Measurements from ENCODE around the gene EPB41L4B.
"Not testable (repeated sequence)": the region's sequence is repeated elsewhere in the genome, so short reads cannot be mapped to it uniquely, and the experiment has no call there.

The EPB41L4B gene

DNA sequence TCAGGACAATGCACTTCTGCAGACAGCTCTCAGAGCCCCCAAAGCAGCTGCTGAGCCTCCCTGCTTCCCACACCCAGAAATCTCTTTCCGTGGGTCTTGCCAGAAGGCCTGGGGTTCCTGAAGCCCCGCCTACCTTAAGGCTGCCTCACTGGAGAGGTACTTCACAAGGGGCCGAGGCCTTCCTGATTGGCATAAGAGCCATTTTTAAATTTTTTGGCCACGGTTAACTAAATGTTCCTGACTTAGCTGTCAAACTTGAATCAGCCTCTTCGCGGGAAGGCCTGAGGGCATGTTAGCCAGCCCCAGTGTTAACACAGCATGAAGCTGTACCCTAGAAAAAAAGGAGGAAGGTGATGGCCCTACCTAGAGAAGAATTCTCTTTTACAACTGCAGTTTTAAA lies 20.7 kb upstream of the EPB41L4B start:
- POLR2A ChIA-PET = no interaction called here

DNA sequence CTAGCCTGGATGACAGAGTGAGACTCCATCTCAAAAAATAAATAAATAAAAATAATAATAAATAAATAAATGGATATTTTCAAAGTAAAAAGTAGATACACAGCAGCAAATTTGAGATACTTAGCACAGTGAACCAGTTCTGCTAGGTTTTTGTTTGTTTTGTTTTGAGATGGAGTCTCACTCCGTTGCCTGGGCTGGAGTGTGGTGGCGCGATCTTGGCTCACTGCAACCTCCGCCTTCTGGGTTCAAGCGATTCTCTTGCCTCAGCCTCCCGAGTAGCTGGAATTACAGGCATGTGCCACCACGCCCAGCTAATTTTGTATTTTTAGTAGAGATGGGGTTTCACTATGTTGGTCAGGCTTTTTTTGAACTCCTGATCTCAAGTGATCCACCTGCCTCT lies 20.1 kb upstream of the EPB41L4B start:
- H3K36me3 ChIP-seq (ENCODE audit: control insufficient read depth in 2 of 2, insufficient read depth in 1 of 2, low read length in 2 of 2); H3K4me1 ChIP-seq (ENCODE audit: control insufficient read depth, insufficient read depth, low read length); H3K9me3 ChIP-seq (ENCODE audit: control insufficient read depth, insufficient read depth, low read depth, low read length); H3K27ac ChIP-seq (ENCODE audit: extremely low read depth, low read depth, low read length); POLR2A ChIA-PET; H3K4me3 ChIP-seq (ENCODE audit: low read depth, low read length): not testable (repeated sequence)
- CTCF ChIA-PET = interaction anchor here (1.0 kb wide), 1 partner anchor 181 kb away, joined by 8 read pairs; no protein-coding TSS in a partner anchor

More for the DNA sequence above, 20.7 kb upstream of the EPB41L4B start:
- no peak overlapping the region for H3K27ac ChIP-seq (ENCODE audit: extremely low read depth, low read depth, low read length)
- no peaks in the 10 kb centered on the region for H3K4me1 ChIP-seq (ENCODE audit: control insufficient read depth, insufficient read depth, low read length)
- H3K9me3 ChIP-seq (ENCODE audit: control insufficient read depth, insufficient read depth, low read depth, low read length) = no peaks in the 10 kb centered on the region
- TF ChIP-seq ZNF529 (tag by site-specific recombination; IDR thresholded peaks at IDR 0.05; ENCODE audit: insufficient replicate concordance) (no peak), ZBTB7A (tag by site-specific recombination; IDR thresholded peaks at IDR 0.05; ENCODE audit: low read depth) (no peak)
- CTCF ChIA-PET = interaction anchor here (0.6 to 1.0 kb wide), 4 partner anchors 60 to 791 kb away, joined by 3 to 8 read pairs (median 3); no protein-coding TSS in a partner anchor
- no peak overlapping the region for H3K4me3 ChIP-seq (ENCODE audit: low read depth, low read length)
- H3K36me3 ChIP-seq (ENCODE audit: control insufficient read depth in 2 of 2, insufficient read depth in 1 of 2, low read length in 2 of 2) = no peaks in the 10 kb centered on the region

GRCh38 chr9:109336409-109336808 lies 15.6 kb upstream of the EPB41L4B start:
- H3K4me3 ChIP-seq (ENCODE audit: low read depth, low read length) = no peak overlapping the region
- POLR2A ChIA-PET = no interaction called here

DNA sequence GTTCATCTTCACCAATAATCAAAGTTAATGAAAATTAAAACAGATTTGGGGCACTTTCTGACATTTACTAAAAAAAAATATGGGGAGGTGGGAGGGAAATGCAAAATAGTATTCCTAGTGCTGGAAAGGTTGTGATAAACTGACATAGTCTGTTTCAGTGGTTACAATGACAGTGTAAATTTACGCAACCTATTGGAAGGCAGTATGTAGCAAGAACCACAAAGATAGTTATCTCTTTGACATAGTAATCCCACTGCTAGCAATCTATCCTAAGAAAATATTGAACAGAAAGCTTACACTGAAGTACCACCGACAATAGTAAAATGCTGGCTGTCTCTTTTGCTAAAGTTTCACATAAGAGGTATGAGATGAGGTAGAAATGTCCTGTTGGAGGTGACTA lies 15.1 kb upstream of the EPB41L4B start:
- POLR2A ChIA-PET = no interaction called here
- Histone ChIP-seq H3K27ac (ENCODE audit: extremely low read depth, low read depth, low read length) (no peak overlapping the region), H3K4me3 (ENCODE audit: low read depth, low read length) (no peak overlapping the region), H3K9me3 (ENCODE audit: control insufficient read depth, insufficient read depth, low read depth, low read length) (no peaks in the 10 kb centered on the region), H3K36me3 (ENCODE audit: control insufficient read depth in 2 of 2, insufficient read depth in 1 of 2, low read length in 2 of 2) (no peaks in the 10 kb centered on the region), H3K4me1 (ENCODE audit: control insufficient read depth, insufficient read depth, low read length) (no peaks in the 10 kb centered on the region)
- CTCF ChIA-PET = no interaction called here
- no peak for TF ChIP-seq BCL11B (tag by site-specific recombination; IDR thresholded peaks at IDR 0.05; ENCODE audit: low read depth)
- TF ChIP-seq OSR2 (tag by site-specific recombination; IDR thresholded peaks at IDR 0.05) = no peak
- no peak for TF ChIP-seq ZNF510 (tag by site-specific recombination; IDR thresholded peaks at IDR 0.05; ENCODE audit: insufficient replicate concordance)
- no peak for TF ChIP-seq ZNF391 (tag by site-specific recombination; IDR thresholded peaks at IDR 0.05; ENCODE audit: borderline replicate concordance, low read depth)

More at GRCh38 chr9:109336409-109336808, 15.6 kb upstream of the EPB41L4B start:
- H3K9me3 ChIP-seq (ENCODE audit: control insufficient read depth, insufficient read depth, low read depth, low read length) = no peaks in the 10 kb centered on the region
- no peak for TF ChIP-seq FEZF1 (tag by site-specific recombination; IDR thresholded peaks at IDR 0.05)
- CTCF ChIA-PET = no interaction called here
- no peak overlapping the region for H3K27ac ChIP-seq (ENCODE audit: extremely low read depth, low read depth, low read length)
- H3K4me1 ChIP-seq (ENCODE audit: control insufficient read depth, insufficient read depth, low read length) = no peaks in the 10 kb centered on the region
- no peaks in the 10 kb centered on the region for H3K36me3 ChIP-seq (ENCODE audit: control insufficient read depth in 2 of 2, insufficient read depth in 1 of 2, low read length in 2 of 2)

- H3K36me3 ChIP-seq (ENCODE audit: control insufficient read depth in 2 of 2, insufficient read depth in 1 of 2, low read length in 2 of 2) = no peaks in the 10 kb centered on the region
- H3K4me3 ChIP-seq (ENCODE audit: low read depth, low read length) = no peak overlapping the region
- no peaks in the 10 kb centered on the region for H3K4me1 ChIP-seq (ENCODE audit: control insufficient read depth, insufficient read depth, low read length)
- CTCF ChIA-PET = interaction anchor here (0.6 kb wide), 1 partner anchor 28 kb away, joined by 4 read pairs; no protein-coding TSS in a partner anchor
- no peaks in the 10 kb centered on the region for H3K9me3 ChIP-seq (ENCODE audit: control insufficient read depth, insufficient read depth, low read depth, low read length)
- POLR2A ChIA-PET = no interaction called here
- no peak overlapping the region for H3K27ac ChIP-seq (ENCODE audit: extremely low read depth, low read depth, low read length)
- no peak for TF ChIP-seq ZNF600 (tag by site-specific recombination; IDR thresholded peaks at IDR 0.05)
- TF ChIP-seq, protein P1, sequence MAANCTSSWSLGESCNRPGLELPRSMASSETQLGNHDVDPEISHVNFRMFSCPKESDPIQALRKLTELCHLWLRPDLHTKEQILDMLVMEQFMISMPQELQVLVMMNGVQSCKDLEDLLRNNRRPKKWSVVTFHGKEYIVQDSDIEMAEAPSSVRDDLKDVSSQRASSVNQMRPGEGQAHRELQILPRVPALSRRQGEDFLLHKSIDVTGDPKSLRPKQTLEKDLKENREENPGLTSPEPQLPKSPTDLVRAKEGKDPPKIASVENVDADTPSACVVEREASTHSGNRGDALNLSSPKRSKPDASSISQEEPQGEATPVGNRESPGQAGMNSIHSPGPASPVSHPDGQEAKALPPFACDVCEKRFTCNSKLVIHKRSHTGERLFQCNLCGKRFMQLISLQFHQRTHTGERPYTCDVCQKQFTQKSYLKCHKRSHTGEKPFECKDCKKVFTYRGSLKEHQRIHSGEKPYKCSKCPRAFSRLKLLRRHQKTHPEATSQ (tag by site-specific recombination; IDR thresholded peaks at IDR 0.05) = no peak
- TF ChIP-seq, protein P2, sequence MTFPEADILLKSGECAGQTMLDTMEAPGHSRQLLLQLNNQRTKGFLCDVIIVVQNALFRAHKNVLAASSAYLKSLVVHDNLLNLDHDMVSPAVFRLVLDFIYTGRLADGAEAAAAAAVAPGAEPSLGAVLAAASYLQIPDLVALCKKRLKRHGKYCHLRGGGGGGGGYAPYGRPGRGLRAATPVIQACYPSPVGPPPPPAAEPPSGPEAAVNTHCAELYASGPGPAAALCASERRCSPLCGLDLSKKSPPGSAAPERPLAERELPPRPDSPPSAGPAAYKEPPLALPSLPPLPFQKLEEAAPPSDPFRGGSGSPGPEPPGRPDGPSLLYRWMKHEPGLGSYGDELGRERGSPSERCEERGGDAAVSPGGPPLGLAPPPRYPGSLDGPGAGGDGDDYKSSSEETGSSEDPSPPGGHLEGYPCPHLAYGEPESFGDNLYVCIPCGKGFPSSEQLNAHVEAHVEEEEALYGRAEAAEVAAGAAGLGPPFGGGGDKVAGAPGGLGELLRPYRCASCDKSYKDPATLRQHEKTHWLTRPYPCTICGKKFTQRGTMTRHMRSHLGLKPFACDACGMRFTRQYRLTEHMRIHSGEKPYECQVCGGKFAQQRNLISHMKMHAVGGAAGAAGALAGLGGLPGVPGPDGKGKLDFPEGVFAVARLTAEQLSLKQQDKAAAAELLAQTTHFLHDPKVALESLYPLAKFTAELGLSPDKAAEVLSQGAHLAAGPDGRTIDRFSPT (tag by site-specific recombination; IDR thresholded peaks at IDR 0.05) = no peak
- TF ChIP-seq ZNF792 (tag by site-specific recombination; IDR thresholded peaks at IDR 0.05) = no peak
These were observed 14.3 kb upstream of the EPB41L4B start for GRCh38 chr9:109335121-109335520.

Measured in HEK293 (cell line).